Stimulated activated effector memory CD8-positive, alpha-beta T cell treated with anti-CD3 and anti-CD28 coated beads, Interleukin-12 subunit alpha, Interleukin-12 subunit beta, amount 100 ng/mL, for 72 hours (primary cell): Measurements from ENCODE around the gene MYO1B.
A peak's percentile ranks its signal among the peaks of the same experiment; 100 is the strongest.

Experiments used
- ATAC-seq: fragments of 150-1000 bp; cut with Tn5 transposase; 2 replicates; pipeline ENCODE4 v1.10.0; 2021
- DNase-seq, 2 donors: peaks; one replicate each; pipeline ENCODE4 v3.0.0; 2021 to 2022; ENCODE audit warnings: low spot score in 2 of 2
- H3K27ac Mint-ChIP-seq: one replicate; pipeline ENCODE4 v1.8.0; 2022; ENCODE audit warnings: mild to moderate bottlenecking, mixed read lengths
- H3K36me3 Mint-ChIP-seq: one replicate; pipeline ENCODE4 v1.8.0; 2022; ENCODE audit warnings: mild to moderate bottlenecking, mixed read lengths
- H3K4me1 Mint-ChIP-seq: one replicate; pipeline ENCODE4 v1.8.0; 2022; ENCODE audit warnings: mixed read lengths
- H3K4me3 Mint-ChIP-seq: one replicate; pipeline ENCODE4 v1.8.0; 2022; ENCODE audit warnings: mild to moderate bottlenecking, mixed read lengths
- H3K9me3 Mint-ChIP-seq: one replicate; pipeline ENCODE4 v1.8.0; 2022; ENCODE audit warnings: mixed read lengths

MYO1B gene

DNA sequence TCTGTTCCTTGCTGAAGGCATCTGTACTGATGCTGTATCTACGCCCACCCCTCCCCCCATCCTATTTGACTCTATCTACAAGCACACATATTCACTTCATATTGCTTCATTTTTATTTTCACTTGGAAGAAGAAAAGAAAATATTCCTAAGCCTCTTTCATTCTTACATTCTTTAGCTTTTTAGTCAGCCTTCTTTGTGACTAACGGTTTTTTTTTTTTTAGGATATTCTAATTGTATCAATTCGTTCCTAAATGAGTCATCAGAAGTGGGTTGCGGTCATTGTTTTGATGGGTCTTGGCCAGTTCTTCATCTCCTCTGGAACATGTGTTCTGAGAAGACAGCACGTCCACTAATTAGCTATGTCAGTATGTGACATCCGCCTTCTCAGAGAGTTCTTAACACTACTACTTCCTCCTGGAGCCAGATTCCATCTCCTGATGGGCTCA lies 88.7 kb downstream of the MYO1B start:
- no peaks in the 10 kb centered on the region for H3K36me3 Mint-ChIP-seq
- no peaks in the 10 kb centered on the region for H3K9me3 Mint-ChIP-seq
- DNase-seq (no peak), ATAC-seq (no peak)
- peak overlapping the region; percentile 0 for H3K27ac Mint-ChIP-seq
- peaks cover 5% of the 10 kb centered on the region for H3K4me1 Mint-ChIP-seq
- H3K4me3 Mint-ChIP-seq, result no peak overlapping the region

DNA sequence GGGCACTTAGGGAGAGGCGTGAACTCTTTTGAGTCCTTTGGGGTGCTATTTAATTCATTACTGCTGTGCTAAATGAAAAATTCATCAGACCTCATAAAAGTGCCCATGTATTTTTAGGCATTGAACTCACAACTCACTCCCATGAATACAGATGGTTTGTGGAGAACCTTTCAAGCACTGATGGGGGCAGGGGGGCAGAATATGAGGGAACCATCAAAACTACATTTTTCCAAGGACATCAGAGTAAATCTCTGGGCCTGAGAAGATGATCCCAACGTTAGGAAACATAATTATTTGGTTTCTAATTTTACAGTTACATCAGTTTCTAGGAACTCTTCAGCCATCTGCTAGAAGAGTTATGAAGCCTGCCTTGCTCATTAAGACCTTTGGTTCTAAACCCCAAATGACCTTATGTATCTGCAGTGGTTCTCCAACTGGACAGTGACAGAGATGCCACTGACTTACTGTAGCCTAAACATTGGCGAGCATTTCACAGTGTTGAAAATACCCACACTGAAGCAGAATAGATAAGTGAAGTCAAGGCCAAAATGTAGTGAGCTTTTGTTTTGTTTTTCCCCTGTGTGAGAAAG lies 90.8 kb downstream of the MYO1B start:
- Mint-ChIP-seq H3K4me3 (no peak overlapping the region), H3K36me3 (no peaks in the 10 kb centered on the region), H3K27ac (no peak overlapping the region), H3K9me3 (no peaks in the 10 kb centered on the region), H3K4me1 (peaks cover 5% of the 10 kb centered on the region)
- DNase-seq (no peak), ATAC-seq (no peak)

DNA sequence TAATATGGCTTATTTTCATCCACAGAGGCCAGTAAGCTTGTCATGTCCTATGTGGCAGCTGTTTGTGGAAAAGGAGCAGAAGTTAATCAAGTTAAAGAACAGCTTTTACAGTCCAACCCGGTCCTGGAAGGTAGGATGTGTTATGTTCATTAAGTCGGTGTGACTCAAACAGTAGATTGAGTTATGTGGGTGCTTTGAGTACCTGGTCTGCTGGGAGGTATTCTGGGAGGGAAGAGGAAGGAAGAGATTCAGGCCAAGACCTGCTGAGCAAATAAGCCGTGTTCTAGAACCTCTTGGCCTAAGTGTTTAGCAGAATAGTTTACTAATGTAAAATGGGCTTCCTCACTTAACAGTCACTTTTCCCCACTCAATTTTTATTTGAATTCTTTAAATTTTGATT lies 96.2 kb downstream of the MYO1B start:
- no peaks in the 10 kb centered on the region for H3K36me3 Mint-ChIP-seq
- no peaks in the 10 kb centered on the region for H3K4me1 Mint-ChIP-seq
- no peak overlapping the region for H3K27ac Mint-ChIP-seq
- DNase-seq (no peak), ATAC-seq (no peak)
- H3K9me3 Mint-ChIP-seq, result no peaks in the 10 kb centered on the region
- H3K4me3 Mint-ChIP-seq, result no peak overlapping the region

DNA sequence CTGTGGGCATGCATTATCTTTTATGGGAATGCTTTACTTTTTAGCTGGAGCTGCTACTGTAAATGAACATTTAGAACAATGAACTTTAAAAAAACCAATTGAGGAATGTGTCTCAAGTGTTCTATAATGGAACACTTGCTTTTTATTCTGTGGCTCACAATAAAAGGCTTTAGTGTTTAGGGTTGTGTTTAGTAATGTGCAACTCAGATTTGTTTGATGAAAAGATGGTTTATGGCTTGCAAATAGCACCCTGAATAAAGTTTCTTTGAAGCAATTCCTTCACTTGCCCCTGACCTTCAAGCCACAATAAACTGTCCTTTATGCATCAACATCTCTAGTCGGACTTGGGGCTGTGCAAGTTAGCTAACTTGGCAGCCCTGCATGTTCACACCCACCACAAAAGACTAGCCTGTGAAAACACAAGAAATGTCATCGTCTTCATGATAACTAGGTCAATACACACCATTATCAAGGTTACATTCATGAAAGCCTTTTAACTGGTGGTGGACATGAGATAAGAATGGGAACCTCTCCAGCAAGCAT lies 98.7 kb downstream of the MYO1B start:
- Mint-ChIP-seq H3K9me3 (no peaks in the 10 kb centered on the region), H3K27ac (no peak overlapping the region), H3K4me3 (no peak overlapping the region), H3K36me3 (no peaks in the 10 kb centered on the region), H3K4me1 (no peaks in the 10 kb centered on the region)
- ATAC-seq, result no peak
- DNase-seq, result no peak

DNA sequence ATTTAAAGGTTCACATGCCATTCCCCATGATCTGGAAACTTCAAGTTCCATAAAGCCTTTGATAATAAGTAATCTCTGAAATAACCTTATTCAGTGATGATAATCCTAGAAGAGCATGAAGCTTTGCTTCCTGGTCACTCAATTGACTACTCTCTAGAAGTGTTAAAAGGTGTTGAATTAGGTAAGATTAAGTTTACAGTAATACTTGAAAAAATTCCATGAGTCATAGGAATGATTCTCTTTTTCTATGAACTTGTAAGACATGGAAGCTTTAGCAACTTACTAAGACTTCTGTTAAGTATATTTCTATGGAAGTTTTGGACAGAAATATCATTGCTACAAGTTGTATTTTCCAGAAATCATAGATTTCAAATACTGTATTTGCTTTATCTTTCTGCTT lies 100.6 kb downstream of the MYO1B start:
- no peak overlapping the region for H3K27ac Mint-ChIP-seq
- no peaks in the 10 kb centered on the region for H3K36me3 Mint-ChIP-seq
- no peak overlapping the region for H3K4me3 Mint-ChIP-seq

DNA sequence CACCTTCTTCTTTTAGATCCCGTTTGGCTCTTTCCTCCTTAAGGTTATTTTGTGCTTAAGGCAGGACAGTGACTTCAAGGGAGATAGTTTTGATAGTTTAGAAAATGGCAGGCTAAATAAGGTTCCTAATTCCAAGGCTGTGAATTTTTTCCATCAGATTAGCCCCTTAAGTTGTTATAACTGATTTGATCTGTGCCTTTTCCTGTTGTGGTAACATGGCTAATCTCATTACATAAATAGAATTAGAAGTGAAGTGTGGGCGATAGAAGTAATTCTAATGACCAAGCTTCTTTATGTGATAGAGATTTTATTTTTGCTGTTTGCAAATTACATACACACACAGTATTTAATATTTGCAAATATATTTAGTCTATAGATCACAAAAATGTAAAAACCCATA lies 102.0 kb downstream of the MYO1B start:
- Mint-ChIP-seq H3K27ac (no peak overlapping the region), H3K36me3 (no peaks in the 10 kb centered on the region), H3K9me3 (no peaks in the 10 kb centered on the region), H3K4me3 (no peak overlapping the region), H3K4me1 (no peaks in the 10 kb centered on the region)
- ATAC-seq, result no peak
- no peak for DNase-seq

More for the DNA sequence above, 100.6 kb downstream of the MYO1B start:
- no peaks in the 10 kb centered on the region for H3K9me3 Mint-ChIP-seq
- DNase-seq (no peak), ATAC-seq (no peak)
- no peaks in the 10 kb centered on the region for H3K4me1 Mint-ChIP-seq

DNA sequence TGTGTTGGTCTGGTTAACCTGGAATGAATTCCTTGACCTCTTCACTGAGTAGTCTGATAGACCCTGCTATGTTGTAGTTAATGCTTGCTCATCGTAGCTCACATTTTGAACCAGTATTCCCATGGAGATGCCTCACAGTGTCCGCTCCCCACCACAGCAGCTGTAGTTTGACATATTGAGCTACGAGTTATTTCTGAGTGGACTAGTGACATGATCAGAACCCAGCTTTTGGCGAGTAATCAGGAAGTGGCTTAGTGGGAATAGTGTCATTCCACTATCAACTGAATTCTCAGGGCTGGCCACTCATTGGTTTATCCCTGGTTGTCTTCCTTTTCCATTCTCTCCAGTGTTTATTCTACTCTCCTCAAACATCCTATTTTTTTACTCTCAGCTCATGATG lies 102.7 kb downstream of the MYO1B start:
- no peak overlapping the region for H3K4me3 Mint-ChIP-seq
- ATAC-seq (no peak), DNase-seq (no peak)
- no peaks in the 10 kb centered on the region for H3K4me1 Mint-ChIP-seq
- H3K27ac Mint-ChIP-seq, result no peak overlapping the region
- H3K36me3 Mint-ChIP-seq, result no peaks in the 10 kb centered on the region
- H3K9me3 Mint-ChIP-seq, result no peaks in the 10 kb centered on the region

DNA sequence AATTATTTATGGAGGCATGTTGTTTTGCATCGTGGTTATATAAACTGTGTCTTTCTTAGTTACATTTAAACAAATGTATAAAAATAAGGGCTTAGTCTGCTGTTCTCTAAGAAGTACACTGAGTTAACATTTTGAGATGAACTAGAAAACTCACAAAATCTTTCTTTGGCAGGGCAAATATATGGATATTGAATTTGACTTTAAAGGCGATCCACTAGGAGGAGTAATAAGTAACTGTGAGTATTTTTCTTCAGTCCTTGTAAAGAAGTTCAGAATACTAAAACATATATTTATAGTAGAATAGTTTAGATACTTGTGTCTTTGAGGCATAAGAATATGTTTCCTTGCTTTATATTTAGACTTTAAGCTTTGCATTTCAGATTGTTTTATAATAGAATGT lies 104.8 kb downstream of the MYO1B start:
- Mint-ChIP-seq H3K9me3 (peaks cover 2% of the 10 kb centered on the region), H3K36me3 (no peaks in the 10 kb centered on the region), H3K27ac (no peak overlapping the region), H3K4me3 (no peak overlapping the region), H3K4me1 (peaks cover 2% of the 10 kb centered on the region)
- ATAC-seq, result no peak
- no peak for DNase-seq

DNA sequence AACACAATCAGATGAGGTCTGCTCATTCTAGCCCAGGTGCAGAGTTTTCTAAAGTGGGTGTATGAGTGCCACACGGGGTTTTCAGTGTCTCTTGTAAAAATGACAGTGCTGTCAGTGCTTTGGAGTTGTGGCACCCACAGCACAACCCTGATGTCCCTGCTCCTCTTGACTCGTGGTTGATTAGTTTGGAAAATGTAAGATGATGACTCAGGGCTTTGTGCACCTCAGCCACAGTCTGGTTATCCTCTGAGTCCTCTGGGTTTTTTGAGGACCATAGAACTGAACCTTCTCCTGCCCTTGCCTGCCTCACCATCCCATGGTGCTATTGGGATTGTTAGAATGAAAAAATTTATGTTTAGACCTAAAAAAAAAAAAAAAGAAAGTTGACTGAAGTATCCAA lies 105.6 kb downstream of the MYO1B start:
- Mint-ChIP-seq H3K4me3 (no peak overlapping the region), H3K36me3 (no peaks in the 10 kb centered on the region), H3K27ac (no peak overlapping the region), H3K9me3 (peaks cover 5% of the 10 kb centered on the region), H3K4me1 (peaks cover 11% of the 10 kb centered on the region)
- no peak for ATAC-seq
- no peak for DNase-seq

DNA sequence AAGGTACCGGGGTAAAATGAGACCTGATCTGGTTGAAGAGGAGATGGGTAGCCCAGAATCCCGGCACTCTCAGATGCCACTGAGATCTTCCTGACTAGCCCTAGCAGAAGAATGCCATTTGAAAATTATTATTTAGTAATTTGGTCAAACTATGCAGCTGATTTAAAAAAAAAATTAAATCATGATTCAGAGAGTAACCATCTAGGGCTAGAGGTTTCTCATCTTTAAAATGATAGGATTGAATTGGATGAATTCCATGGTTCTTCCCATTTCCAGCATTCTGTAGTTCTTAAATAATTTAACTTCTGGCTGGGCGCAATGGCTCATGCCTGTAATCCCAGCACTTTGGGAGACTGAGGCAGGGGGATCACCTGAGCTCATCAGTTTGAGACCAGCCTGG lies 106.1 kb downstream of the MYO1B start:
- no peak for ATAC-seq
- Mint-ChIP-seq H3K4me1 (peaks cover 11% of the 10 kb centered on the region), H3K4me3 (no peak overlapping the region), H3K36me3 (no peaks in the 10 kb centered on the region), H3K27ac (no peak overlapping the region), H3K9me3 (peaks cover 5% of the 10 kb centered on the region)
- DNase-seq, result no peak

DNA sequence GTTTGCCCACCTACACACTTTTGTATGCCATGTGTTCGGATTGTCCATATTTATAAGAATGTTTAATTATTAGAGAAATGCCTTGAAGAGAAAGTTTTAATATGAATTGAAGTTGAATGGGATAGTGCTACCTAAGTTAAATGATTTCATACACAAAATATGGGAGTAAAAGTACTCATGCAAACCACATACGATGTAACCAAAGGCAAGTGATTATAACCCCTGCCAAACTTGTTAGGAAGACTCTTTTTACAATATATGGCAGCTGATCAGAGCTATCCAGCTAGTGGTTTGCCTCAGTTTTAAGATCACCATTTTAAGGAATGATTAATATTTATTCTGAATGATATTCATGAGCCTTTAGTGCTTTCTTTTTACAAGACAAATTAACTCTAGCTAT lies 106.7 kb downstream of the MYO1B start:
- peaks cover 5% of the 10 kb centered on the region for H3K9me3 Mint-ChIP-seq
- H3K27ac Mint-ChIP-seq, result no peak overlapping the region
- no peak for DNase-seq
- ATAC-seq, result no peak
- no peak overlapping the region for H3K4me3 Mint-ChIP-seq
- peaks cover 11% of the 10 kb centered on the region for H3K4me1 Mint-ChIP-seq
- H3K36me3 Mint-ChIP-seq, result no peaks in the 10 kb centered on the region

DNA sequence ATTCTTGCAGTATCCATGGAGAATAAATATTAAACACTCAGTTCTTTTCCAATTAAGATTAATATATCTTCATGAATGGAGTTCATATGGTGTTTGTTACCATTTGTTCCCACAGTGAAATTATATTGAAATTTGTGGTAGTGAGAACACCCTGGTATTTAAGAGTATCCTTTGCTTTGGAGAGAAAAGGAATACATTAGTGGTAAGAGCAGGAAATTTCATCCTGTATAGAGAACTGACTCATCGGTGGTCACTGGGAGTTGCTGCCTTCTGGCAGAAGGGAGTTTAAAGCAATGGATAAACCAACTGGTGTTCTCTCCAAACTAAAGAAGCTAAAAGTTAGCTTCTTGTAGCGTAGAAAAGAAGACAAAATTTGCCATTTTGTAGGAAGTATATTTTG lies 107.3 kb downstream of the MYO1B start:
- H3K36me3 Mint-ChIP-seq, result no peaks in the 10 kb centered on the region
- H3K9me3 Mint-ChIP-seq, result peaks cover 5% of the 10 kb centered on the region
- no peak overlapping the region for H3K27ac Mint-ChIP-seq
- no peak for DNase-seq
- ATAC-seq, result no peak
- peaks cover 11% of the 10 kb centered on the region for H3K4me1 Mint-ChIP-seq
- no peak overlapping the region for H3K4me3 Mint-ChIP-seq

DNA sequence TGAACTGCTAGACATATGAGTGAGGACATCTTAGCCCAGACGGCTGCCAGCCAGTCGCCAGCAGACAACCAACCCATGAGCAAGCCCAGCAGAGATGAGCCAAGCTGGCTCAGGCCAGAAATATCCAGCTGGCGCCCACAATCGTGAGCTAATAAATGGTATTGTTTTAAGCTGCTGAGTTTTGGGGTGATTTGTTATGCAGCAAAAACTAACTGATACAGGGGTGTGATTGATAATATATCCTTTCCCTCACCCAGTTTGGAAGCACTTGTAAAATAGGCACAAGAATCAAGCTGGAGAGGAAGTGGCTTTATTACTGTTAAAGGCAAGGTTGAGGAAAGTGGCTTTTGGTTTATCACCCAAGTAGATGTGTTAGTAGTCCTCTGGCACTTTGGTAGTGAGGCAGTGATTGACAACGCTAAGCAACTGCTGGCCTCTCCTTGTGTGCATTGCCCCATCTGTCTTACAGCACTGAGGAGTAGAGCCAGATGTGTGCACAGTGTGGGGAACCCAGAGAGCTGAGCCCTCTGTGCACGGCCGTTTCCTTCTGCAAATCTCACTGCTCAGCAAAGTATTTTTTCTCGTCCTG lies 110.1 kb downstream of the MYO1B start:
- H3K9me3 Mint-ChIP-seq, result peaks cover 5% of the 10 kb centered on the region
- H3K27ac Mint-ChIP-seq, result no peak overlapping the region
- H3K4me3 Mint-ChIP-seq, result no peak overlapping the region
- no peaks in the 10 kb centered on the region for H3K36me3 Mint-ChIP-seq
- H3K4me1 Mint-ChIP-seq, result peaks cover 11% of the 10 kb centered on the region
- ATAC-seq (peak; percentile 19), DNase-seq (no peak)

DNA sequence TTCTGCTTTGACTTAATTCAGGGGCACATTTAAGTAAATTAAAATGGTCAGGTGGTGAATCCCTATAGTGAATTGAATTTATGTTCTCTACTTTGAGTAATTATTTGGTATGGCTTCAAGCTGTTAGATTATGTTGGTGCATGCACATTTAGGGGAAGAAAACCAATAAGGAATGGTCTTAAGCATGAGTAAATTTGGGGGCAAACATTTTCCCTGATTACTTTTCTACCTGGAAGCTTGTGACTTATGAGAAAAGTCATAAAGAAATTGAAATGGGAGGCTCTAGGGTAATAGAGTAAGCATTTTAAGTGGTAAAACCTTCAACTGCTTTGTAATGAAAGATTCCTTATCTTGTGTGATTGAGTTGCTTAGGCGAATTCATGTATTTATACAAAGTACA lies 112.5 kb downstream of the MYO1B start:
- peaks cover 5% of the 10 kb centered on the region for H3K9me3 Mint-ChIP-seq
- peaks cover 11% of the 10 kb centered on the region for H3K4me1 Mint-ChIP-seq
- no peak overlapping the region for H3K4me3 Mint-ChIP-seq
- H3K36me3 Mint-ChIP-seq, result no peaks in the 10 kb centered on the region
- no peak for DNase-seq
- no peak overlapping the region for H3K27ac Mint-ChIP-seq
- no peak for ATAC-seq

DNA sequence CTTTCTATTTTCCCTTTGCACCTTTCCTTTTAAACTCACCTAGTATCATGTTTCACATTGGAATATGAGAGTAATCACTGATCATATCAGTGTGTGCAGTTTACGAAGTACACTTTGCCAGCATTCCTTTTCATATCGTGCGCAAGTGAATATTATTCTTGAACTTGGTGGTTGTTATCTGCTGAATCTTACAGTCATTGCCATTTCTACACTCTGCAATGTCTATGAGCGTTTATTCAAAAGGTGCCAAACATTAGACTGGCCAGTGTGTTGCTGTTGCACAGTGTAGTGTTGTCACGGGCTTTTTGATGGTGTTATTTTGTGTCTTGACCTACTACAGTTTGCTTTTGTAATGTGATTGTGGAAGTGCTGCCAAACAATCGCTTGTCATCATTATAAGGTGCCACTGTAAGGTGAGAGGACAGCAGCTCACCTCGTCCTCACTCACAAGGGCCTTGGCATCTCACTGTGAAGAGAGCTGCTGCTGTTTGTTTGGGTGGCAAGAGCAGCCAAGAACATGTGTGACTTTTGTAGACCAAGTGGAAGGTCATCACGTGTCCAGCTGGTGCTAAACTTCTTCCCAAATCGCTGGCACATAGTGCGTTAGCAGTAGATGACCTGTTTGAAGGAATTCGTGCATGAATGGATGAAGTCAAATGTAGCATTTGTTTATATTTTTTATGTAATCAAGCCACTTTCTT lies 113.3 kb downstream of the MYO1B start:
- Mint-ChIP-seq H3K4me1 (peaks cover 11% of the 10 kb centered on the region), H3K27ac (no peak overlapping the region), H3K36me3 (no peaks in the 10 kb centered on the region), H3K9me3 (peaks cover 5% of the 10 kb centered on the region), H3K4me3 (no peak overlapping the region)
- ATAC-seq, result no peak
- no peak for DNase-seq

DNA sequence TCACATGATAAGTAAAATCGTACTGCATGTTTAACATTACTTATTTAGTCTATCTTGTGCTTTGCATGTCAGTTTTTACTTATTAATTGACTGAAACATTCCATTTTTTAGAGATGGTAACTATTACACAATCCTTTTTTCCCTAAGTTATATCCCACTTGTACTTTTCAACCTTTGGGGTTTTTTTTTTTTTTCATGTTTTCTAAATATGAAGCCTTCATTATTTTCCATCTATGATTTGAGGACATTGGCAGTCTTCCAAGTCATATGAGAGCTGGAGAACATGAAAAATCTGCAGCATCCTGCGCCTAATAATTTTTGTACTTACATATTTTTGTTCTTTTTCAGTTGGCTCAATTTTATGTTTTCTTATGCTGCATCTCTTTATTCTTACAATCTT lies 113.9 kb downstream of the MYO1B start:
- ATAC-seq, result no peak
- Mint-ChIP-seq H3K4me3 (no peak overlapping the region), H3K27ac (no peak overlapping the region), H3K36me3 (no peaks in the 10 kb centered on the region), H3K4me1 (peaks cover 11% of the 10 kb centered on the region), H3K9me3 (peaks cover 5% of the 10 kb centered on the region)
- DNase-seq, result no peak
